ENCODE results near the gene DNAJC5.
A peak's percentile ranks its signal among the peaks of the same experiment; 100 is the strongest.
"Not testable (repeated sequence)": the region's sequence is repeated elsewhere in the genome, so short reads cannot be mapped to it uniquely, and the experiment has no call there.

Gene DNAJC5

DNA sequence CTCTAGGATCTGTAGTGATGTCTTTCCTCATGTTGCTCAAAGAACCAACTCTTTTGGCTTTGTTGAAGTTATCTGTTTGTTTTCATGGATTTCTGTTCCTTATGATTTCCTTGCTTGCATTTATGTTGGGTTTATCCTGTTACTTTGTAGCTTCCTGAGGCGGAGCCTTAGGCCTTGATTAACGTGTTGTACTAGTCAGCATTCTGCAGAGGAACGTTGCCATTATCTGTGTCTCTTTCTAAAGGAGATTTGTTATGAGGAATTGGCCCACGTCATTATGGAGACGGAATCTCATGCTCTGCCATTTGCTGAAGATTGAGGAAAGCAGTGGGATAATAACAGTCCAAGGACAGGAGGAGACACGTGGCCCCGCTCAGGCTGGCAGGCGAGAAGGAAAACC, 31.4 kb downstream of the DNAJC5 start:
- Histone ChIP-seq H3K18ac (ENCODE audit: low read length) (no peak overlapping the region), H3K9ac (ENCODE audit: low read length) (no peak overlapping the region), H3K4me1 (ENCODE audit: control insufficient read depth, low read depth, low read length) (peaks cover 7% of the 10 kb centered on the region), H3K56ac (ENCODE audit: low read length) (no peak overlapping the region), H2BK120ac (ENCODE audit: low read depth, low read length) (no peak overlapping the region), H3K79me2 (ENCODE audit: control insufficient read depth, insufficient read depth, low read length) (peaks cover 4% of the 10 kb centered on the region), H2AK5ac (ENCODE audit: low read length) (no peak overlapping the region), H3K27ac (ENCODE audit: low read depth, low read length) (no peak overlapping the region), H3K27me3 (ENCODE audit: insufficient read depth, low read length, poor library complexity) (no peaks in the 10 kb centered on the region), H3K4me3 (ENCODE audit: low read length) (no peak overlapping the region), H3K23ac (ENCODE audit: low read length) (peak overlapping the region; percentile 80), H4K5ac (ENCODE audit: low read length) (no peak overlapping the region), H3K4me2 (ENCODE audit: low read length) (no peak overlapping the region), H2BK5ac (ENCODE audit: low read length) (no peak overlapping the region), H3K79me1 (ENCODE audit: low read length) (peaks cover 8% of the 10 kb centered on the region), H2BK15ac (replicated peaks; ENCODE audit: low read depth) (no peak overlapping the region), H3K4ac (ENCODE audit: low read depth, low read length) (no peak overlapping the region), H4K8ac (ENCODE audit: low read depth, low read length) (no peak overlapping the region), H3K36me3 (ENCODE audit: control insufficient read depth, insufficient read depth, low read length) (peaks cover 7% of the 10 kb centered on the region)
- DNase-seq: no peak
- WGBS (ENCODE audit: extremely low coverage, insufficient coverage, low lambda C conversion rate): no CpG with 5 or more reads among the region's 8 CpGs

DNA sequence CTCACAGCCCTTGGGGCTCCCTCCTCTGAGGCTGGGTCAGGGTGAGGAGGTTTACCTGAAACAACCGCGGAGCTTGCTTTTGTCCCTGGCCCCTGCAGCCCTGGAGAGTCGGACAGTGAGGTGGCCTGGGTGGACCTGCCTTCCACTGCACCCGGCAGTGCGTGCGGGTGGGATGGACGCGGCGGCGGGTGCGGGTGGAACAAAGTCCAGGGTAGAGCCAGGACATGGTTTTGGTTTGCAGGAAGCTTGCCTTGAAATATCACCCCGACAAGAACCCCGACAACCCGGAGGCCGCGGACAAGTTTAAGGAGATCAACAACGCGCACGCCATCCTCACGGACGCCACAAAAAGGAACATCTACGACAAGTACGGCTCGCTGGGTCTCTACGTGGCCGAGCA, 34.1 kb downstream of the DNAJC5 start:
- Histone ChIP-seq H2BK120ac (ENCODE audit: low read depth, low read length) (no peak overlapping the region), H3K36me3 (ENCODE audit: control insufficient read depth, insufficient read depth, low read length) (peaks cover 7% of the 10 kb centered on the region), H3K27ac (ENCODE audit: low read depth, low read length) (no peak overlapping the region), H3K9ac (ENCODE audit: low read length) (no peak overlapping the region), H4K5ac (ENCODE audit: low read length) (no peak overlapping the region), H3K4me2 (ENCODE audit: low read length) (no peak overlapping the region), H3K79me1 (ENCODE audit: low read length) (peaks cover 8% of the 10 kb centered on the region), H3K56ac (ENCODE audit: low read length) (no peak overlapping the region), H2AK5ac (ENCODE audit: low read length) (no peak overlapping the region), H3K4me3 (ENCODE audit: low read length) (no peak overlapping the region), H3K79me2 (ENCODE audit: control insufficient read depth, insufficient read depth, low read length) (peaks cover 4% of the 10 kb centered on the region), H3K4me1 (ENCODE audit: control insufficient read depth, low read depth, low read length) (peaks cover 7% of the 10 kb centered on the region), H2BK15ac (replicated peaks; ENCODE audit: low read depth) (no peak overlapping the region), H3K27me3 (ENCODE audit: insufficient read depth, low read length, poor library complexity) (no peaks in the 10 kb centered on the region), H3K23ac (ENCODE audit: low read length) (no peak overlapping the region), H3K4ac (ENCODE audit: low read depth, low read length) (no peak overlapping the region), H2BK5ac (ENCODE audit: low read length) (no peak overlapping the region), H3K18ac (ENCODE audit: low read length) (no peak overlapping the region), H4K8ac (ENCODE audit: low read depth, low read length) (no peak overlapping the region)
- no CpG with 5 or more reads among the region's 26 CpGs for WGBS (ENCODE audit: extremely low coverage, insufficient coverage, low lambda C conversion rate)
- DNase-seq: no peak

DNA sequence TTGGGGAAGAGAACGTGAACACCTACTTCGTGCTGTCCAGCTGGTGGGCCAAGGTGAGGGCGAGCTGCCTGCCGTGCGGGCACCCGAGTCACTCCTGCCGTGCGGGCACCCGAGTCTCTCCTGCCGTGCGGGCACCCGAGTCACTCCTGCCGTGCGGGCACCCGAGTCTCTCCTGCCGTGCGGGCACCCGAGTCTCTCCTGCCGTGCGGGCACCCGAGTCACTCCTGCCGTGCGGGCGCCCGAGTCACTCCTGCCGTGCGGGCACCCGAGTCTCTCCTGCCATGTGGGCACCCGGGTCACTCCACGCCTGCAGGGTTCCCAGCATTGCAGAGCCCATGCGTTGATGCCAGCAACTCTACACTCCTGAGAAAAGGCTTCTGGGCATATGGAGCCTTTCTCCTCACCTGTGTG, 34.6 kb downstream of the DNAJC5 start:
- not testable (repeated sequence) for H2AK5ac ChIP-seq (ENCODE audit: low read length); H3K4me1 ChIP-seq (ENCODE audit: control insufficient read depth, low read depth, low read length); H3K4me2 ChIP-seq (ENCODE audit: low read length); H3K27ac ChIP-seq (ENCODE audit: low read depth, low read length); H4K8ac ChIP-seq (ENCODE audit: low read depth, low read length); H3K4ac ChIP-seq (ENCODE audit: low read depth, low read length); H3K27me3 ChIP-seq (ENCODE audit: insufficient read depth, low read length, poor library complexity); H3K56ac ChIP-seq (ENCODE audit: low read length); H3K36me3 ChIP-seq (ENCODE audit: control insufficient read depth, insufficient read depth, low read length); DNase-seq; H2BK15ac ChIP-seq (replicated peaks; ENCODE audit: low read depth); H3K79me2 ChIP-seq (ENCODE audit: control insufficient read depth, insufficient read depth, low read length); H3K18ac ChIP-seq (ENCODE audit: low read length); H3K4me3 ChIP-seq (ENCODE audit: low read length); H2BK120ac ChIP-seq (ENCODE audit: low read depth, low read length); H3K23ac ChIP-seq (ENCODE audit: low read length); H3K79me1 ChIP-seq (ENCODE audit: low read length); H4K5ac ChIP-seq (ENCODE audit: low read length); H3K9ac ChIP-seq (ENCODE audit: low read length); H2BK5ac ChIP-seq (ENCODE audit: low read length)
- WGBS (ENCODE audit: extremely low coverage, insufficient coverage, low lambda C conversion rate): no CpG with 5 or more reads among the region's 31 CpGs

DNA sequence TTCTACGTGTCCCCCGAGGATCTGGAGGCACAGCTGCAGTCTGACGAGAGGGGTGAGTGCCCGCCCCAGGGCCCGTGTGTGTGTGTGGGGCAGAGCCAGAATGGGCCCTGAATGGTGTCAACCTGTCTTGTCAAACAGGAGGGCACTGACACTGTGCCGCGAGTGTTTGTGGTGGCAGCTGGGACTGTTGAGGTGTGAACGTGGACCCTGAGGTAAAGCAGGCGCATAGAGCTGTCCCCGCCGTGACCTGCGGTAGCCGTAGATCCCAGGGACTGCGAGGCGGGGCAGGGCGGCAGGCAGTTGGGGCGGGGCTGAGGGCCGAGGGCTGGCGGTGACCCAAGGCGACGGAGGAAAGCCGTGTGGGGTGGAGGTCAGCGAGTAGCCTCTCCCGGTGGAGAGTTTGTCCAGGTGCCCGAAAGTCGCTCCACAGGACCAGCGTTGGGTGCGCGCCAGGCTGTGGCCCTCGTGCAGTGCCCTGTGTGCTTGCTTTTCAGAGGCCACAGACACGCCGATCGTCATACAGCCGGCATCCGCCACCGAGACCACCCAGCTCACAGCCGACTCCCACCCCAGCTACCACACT, 36.1 kb downstream of the DNAJC5 start:
- WGBS (ENCODE audit: extremely low coverage, insufficient coverage, low lambda C conversion rate): no CpG with 5 or more reads among the region's 37 CpGs
- Histone ChIP-seq H3K36me3 (ENCODE audit: control insufficient read depth, insufficient read depth, low read length) (peaks cover 7% of the 10 kb centered on the region), H3K18ac (ENCODE audit: low read length) (no peak overlapping the region), H3K27ac (ENCODE audit: low read depth, low read length) (no peak overlapping the region), H2AK5ac (ENCODE audit: low read length) (no peak overlapping the region), H2BK120ac (ENCODE audit: low read depth, low read length) (no peak overlapping the region), H3K4me3 (ENCODE audit: low read length) (no peak overlapping the region), H4K8ac (ENCODE audit: low read depth, low read length) (no peak overlapping the region), H3K56ac (ENCODE audit: low read length) (no peak overlapping the region), H3K79me2 (ENCODE audit: control insufficient read depth, insufficient read depth, low read length) (peaks cover 4% of the 10 kb centered on the region), H3K23ac (ENCODE audit: low read length) (no peak overlapping the region), H2BK5ac (ENCODE audit: low read length) (no peak overlapping the region), H3K4ac (ENCODE audit: low read depth, low read length) (no peak overlapping the region), H2BK15ac (replicated peaks; ENCODE audit: low read depth) (no peak overlapping the region), H4K5ac (ENCODE audit: low read length) (no peak overlapping the region), H3K9ac (ENCODE audit: low read length) (no peak overlapping the region), H3K27me3 (ENCODE audit: insufficient read depth, low read length, poor library complexity) (no peaks in the 10 kb centered on the region), H3K4me2 (ENCODE audit: low read length) (no peak overlapping the region), H3K4me1 (ENCODE audit: control insufficient read depth, low read depth, low read length) (peaks cover 7% of the 10 kb centered on the region), H3K79me1 (ENCODE audit: low read length) (peaks cover 6% of the 10 kb centered on the region)
- no peak for DNase-seq

DNA sequence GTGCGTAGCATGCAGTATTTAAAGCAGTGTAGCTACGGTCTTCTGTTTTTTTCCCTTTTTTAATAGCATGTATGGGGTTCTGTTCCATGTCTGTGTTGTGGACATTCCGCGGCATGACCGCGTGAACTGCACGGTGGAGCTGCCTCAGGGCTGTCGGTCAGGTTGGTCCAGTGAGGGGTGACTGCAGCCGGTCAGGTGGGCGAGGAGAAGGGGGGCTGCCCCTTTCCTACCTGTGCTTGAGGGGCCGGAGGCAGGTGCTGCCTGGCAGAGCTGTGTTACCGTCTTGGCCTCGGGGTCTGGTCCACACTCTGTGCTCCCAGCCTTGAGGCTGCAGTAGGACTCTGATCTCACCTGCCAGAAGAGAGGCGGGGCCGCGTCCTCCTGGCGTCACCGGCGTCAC, 36.8 kb downstream of the DNAJC5 start:
- Histone ChIP-seq H3K79me2 (ENCODE audit: control insufficient read depth, insufficient read depth, low read length) (peaks cover 2% of the 10 kb centered on the region), H3K36me3 (ENCODE audit: control insufficient read depth, insufficient read depth, low read length) (peaks cover 7% of the 10 kb centered on the region), H3K18ac (ENCODE audit: low read length) (no peak overlapping the region), H2BK15ac (replicated peaks; ENCODE audit: low read depth) (no peak overlapping the region), H3K4me1 (ENCODE audit: control insufficient read depth, low read depth, low read length) (peaks cover 3% of the 10 kb centered on the region), H4K8ac (ENCODE audit: low read depth, low read length) (no peak overlapping the region), H2BK120ac (ENCODE audit: low read depth, low read length) (no peak overlapping the region), H3K56ac (ENCODE audit: low read length) (no peak overlapping the region), H3K4me3 (ENCODE audit: low read length) (no peak overlapping the region), H3K27ac (ENCODE audit: low read depth, low read length) (no peak overlapping the region), H3K79me1 (ENCODE audit: low read length) (peaks cover 3% of the 10 kb centered on the region), H4K5ac (ENCODE audit: low read length) (no peak overlapping the region), H2AK5ac (ENCODE audit: low read length) (no peak overlapping the region), H3K4me2 (ENCODE audit: low read length) (no peak overlapping the region), H3K9ac (ENCODE audit: low read length) (no peak overlapping the region), H3K23ac (ENCODE audit: low read length) (no peak overlapping the region), H2BK5ac (ENCODE audit: low read length) (no peak overlapping the region), H3K27me3 (ENCODE audit: insufficient read depth, low read length, poor library complexity) (no peaks in the 10 kb centered on the region), H3K4ac (ENCODE audit: low read depth, low read length) (no peak overlapping the region)
- DNase-seq: no peak
- WGBS (ENCODE audit: extremely low coverage, insufficient coverage, low lambda C conversion rate): no CpG with 5 or more reads among the region's 19 CpGs

DNA sequence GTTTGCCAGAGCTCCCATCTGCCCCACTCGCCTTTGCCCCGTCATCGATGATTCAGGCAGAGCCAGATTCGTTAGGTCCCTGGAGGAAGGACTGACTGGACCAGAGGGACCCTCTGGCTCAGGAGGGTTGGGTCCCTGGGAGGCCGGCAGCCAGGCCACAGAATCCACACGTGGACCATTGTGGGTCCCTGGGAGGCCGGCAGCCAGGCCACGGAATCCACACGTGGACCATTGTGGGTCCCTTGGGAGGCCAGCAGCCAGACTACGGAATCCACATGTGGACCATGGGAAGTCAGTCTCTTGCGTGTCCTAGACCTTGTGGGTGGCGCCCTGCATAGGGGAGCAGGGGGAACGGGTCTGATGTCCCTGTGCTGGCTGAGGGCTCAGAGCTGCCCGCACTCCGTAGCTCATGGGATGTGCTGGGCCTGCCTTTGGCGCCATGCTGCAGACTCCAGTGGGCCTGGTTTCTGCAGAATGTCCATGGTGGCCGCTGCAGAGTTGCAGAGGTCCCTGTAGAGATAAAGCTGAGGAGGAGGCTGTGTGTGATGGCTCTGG, 37.8 kb downstream of the DNAJC5 start:
- Histone ChIP-seq H2BK5ac (ENCODE audit: low read length) (no peak overlapping the region), H3K23ac (ENCODE audit: low read length) (no peak overlapping the region), H3K36me3 (ENCODE audit: control insufficient read depth, insufficient read depth, low read length) (peaks cover 7% of the 10 kb centered on the region), H3K9ac (ENCODE audit: low read length) (no peak overlapping the region), H3K4me1 (ENCODE audit: control insufficient read depth, low read depth, low read length) (no peaks in the 10 kb centered on the region), H3K56ac (ENCODE audit: low read length) (no peak overlapping the region), H2BK120ac (ENCODE audit: low read depth, low read length) (no peak overlapping the region), H3K79me2 (ENCODE audit: control insufficient read depth, insufficient read depth, low read length) (no peaks in the 10 kb centered on the region), H3K18ac (ENCODE audit: low read length) (no peak overlapping the region), H3K4ac (ENCODE audit: low read depth, low read length) (no peak overlapping the region), H3K4me3 (ENCODE audit: low read length) (no peak overlapping the region), H3K27me3 (ENCODE audit: insufficient read depth, low read length, poor library complexity) (no peaks in the 10 kb centered on the region), H2AK5ac (ENCODE audit: low read length) (no peak overlapping the region), H3K4me2 (ENCODE audit: low read length) (no peak overlapping the region), H3K79me1 (ENCODE audit: low read length) (no peaks in the 10 kb centered on the region), H2BK15ac (replicated peaks; ENCODE audit: low read depth) (no peak overlapping the region), H4K5ac (ENCODE audit: low read length) (no peak overlapping the region), H3K27ac (ENCODE audit: low read depth, low read length) (no peak overlapping the region), H4K8ac (ENCODE audit: low read depth, low read length) (no peak overlapping the region)
- peak; percentile 39 for DNase-seq
- no CpG with 5 or more reads among the region's 17 CpGs for WGBS (ENCODE audit: extremely low coverage, insufficient coverage, low lambda C conversion rate)
